GM19395 (cell line): ENCODE measurements around the gene MC1R.
A peak's percentile ranks its signal among the peaks of the same experiment; 100 is the strongest.
"Not testable (repeated sequence)": the region's sequence is repeated elsewhere in the genome, so short reads cannot be mapped to it uniquely, and the experiment has no call there.

ENCODE experiments used
- ATAC-seq: cut with Tn5 transposase; IDR thresholded peaks from one replicate; pipeline ENCODE4 v1.9.1; 2021; ENCODE audit warnings: mild to moderate bottlenecking, moderate library complexity; ENCODE audit not compliant: unreplicated experiment

Gene MC1R

GRCh38 chr16:89918453-89919347 is at the start of gene MC1R:
TSS of gene MC1R (plus strand) at chr16:89918862. CDS start at chr16:89919259, 397 bp downstream.
- ATAC-seq = peak; percentile 22

GRCh38 chr16:89869911-89870310 is 48.8 kb upstream of the MC1R start:
- no peak for ATAC-seq

GRCh38 chr16:89870440-89870839 is 48.2 kb upstream of the MC1R start:
- no peak for ATAC-seq

- ATAC-seq = no peak
Measured at GRCh38 chr16:89871895-89872294, 46.8 kb upstream of the MC1R start.

GRCh38 chr16:89873109-89873971 is 45.3 kb upstream of the MC1R start, which contains the start of gene TCF25:
TSS of gene TCF25 (plus strand) at chr16:89873592. CDS start at chr16:89873668, 76 bp downstream.
- ATAC-seq = peak; percentile 48

- ATAC-seq = peak; percentile 54
Measured at GRCh38 chr16:89873972-89874689, 44.5 kb upstream of the MC1R start.

- ATAC-seq = not testable (repeated sequence)
Measured at GRCh38 chr16:89879123-89879522, 39.5 kb upstream of the MC1R start.

- no peak for ATAC-seq
Measured at GRCh38 chr16:89880477-89881367, 37.9 kb upstream of the MC1R start.

- ATAC-seq = no peak
Measured at GRCh38 chr16:89881368-89881730, 37.3 kb upstream of the MC1R start.

- no peak for ATAC-seq
Measured at GRCh38 chr16:89883346-89884040, 35.2 kb upstream of the MC1R start.

- no peak for ATAC-seq
Measured at GRCh38 chr16:89884041-89884421, 34.6 kb upstream of the MC1R start.

- ATAC-seq = no peak
Measured at GRCh38 chr16:89887243-89887642, 31.4 kb upstream of the MC1R start.

- no peak for ATAC-seq
Measured at GRCh38 chr16:89890200-89890599, 28.5 kb upstream of the MC1R start.

- ATAC-seq = no peak
Measured at GRCh38 chr16:89890886-89891657, 27.6 kb upstream of the MC1R start.

GRCh38 chr16:89892055-89892630 is 26.5 kb upstream of the MC1R start:
- no peak for ATAC-seq

- ATAC-seq = no peak
Measured at GRCh38 chr16:89892635-89893034, 26.0 kb upstream of the MC1R start.

GRCh38 chr16:89893642-89894548 is 24.8 kb upstream of the MC1R start:
- ATAC-seq = no peak
